Loucy (cell line): ENCODE results near the gene GAS7.

Experiments used
- EZH2phosphoT487 ChIP-seq: fragments of 200-600 bp; IDR thresholded peaks from 2 replicates; pipeline ENCODE4 v1.6.1; 2018; ENCODE audit warnings: antibody characterized with exemption, mild to moderate bottlenecking, moderate library complexity, borderline replicate concordance
- TF ChIP-seq, protein P1 (sequence below): fragments of 200-600 bp; sonication (generic); conservative IDR thresholded peaks from 2 replicates; pipeline ENCODE4 v1.5.1; 2014; ENCODE audit warnings: mild to moderate bottlenecking, antibody characterized with exemption, low read length

DNA sequence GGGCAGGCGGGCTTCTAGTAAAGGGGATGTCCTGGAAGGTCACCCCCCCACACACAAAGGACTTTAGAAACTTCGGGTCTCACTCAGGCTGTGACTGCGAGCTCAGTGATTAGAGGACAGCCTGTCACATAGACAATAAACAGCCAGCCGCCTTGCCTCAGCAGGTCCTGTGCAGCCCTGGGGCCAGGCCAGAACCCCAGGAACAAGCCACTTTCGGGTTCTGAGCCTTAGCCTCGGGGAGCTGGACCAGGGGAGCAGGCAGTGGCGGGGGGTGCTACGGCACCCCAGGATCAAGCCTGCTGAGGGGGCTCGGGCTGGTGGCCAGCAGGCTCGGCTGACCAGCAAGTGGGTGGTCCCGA lies 1.1 kb downstream of the GAS7 start:
- TF ChIP-seq, protein P1, sequence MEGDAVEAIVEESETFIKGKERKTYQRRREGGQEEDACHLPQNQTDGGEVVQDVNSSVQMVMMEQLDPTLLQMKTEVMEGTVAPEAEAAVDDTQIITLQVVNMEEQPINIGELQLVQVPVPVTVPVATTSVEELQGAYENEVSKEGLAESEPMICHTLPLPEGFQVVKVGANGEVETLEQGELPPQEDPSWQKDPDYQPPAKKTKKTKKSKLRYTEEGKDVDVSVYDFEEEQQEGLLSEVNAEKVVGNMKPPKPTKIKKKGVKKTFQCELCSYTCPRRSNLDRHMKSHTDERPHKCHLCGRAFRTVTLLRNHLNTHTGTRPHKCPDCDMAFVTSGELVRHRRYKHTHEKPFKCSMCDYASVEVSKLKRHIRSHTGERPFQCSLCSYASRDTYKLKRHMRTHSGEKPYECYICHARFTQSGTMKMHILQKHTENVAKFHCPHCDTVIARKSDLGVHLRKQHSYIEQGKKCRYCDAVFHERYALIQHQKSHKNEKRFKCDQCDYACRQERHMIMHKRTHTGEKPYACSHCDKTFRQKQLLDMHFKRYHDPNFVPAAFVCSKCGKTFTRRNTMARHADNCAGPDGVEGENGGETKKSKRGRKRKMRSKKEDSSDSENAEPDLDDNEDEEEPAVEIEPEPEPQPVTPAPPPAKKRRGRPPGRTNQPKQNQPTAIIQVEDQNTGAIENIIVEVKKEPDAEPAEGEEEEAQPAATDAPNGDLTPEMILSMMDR: no peak
- no peak for TF ChIP-seq EZH2phosphoT487
